WI38 (cell line): ENCODE results near the gene MCOLN1.

Source experiments
- H3K4me3 ChIP-seq: 2 replicates; pipeline ENCODE4 v1.5.1; 2011; ENCODE audit warnings: low read depth, mild to moderate bottlenecking, control low read depth, low read length
- CTCF ChIP-seq: IDR thresholded peaks from 2 replicates; pipeline ENCODE4 v1.5.1; 2012; ENCODE audit warnings: low read depth, mild to moderate bottlenecking, control low read depth, low read length

MCOLN1 gene

GRCh38 chr19:7520131-7521051, 2.0 kb upstream of the MCOLN1 start:
- H3K4me3 ChIP-seq: no peak overlapping the region
- no peak for TF ChIP-seq CTCF

GRCh38 chr19:7521551-7522071, 813 bp upstream of the MCOLN1 start:
- H3K4me3 ChIP-seq: peak overlapping the region; percentile 81

GRCh38 chr19:7522923-7523667, 671 bp downstream of the MCOLN1 start:
- peak overlapping the region; percentile 81 for H3K4me3 ChIP-seq
- TF ChIP-seq CTCF: no peak

More at GRCh38 chr19:7521551-7522071, 813 bp upstream of the MCOLN1 start:
- no peak for TF ChIP-seq CTCF

- no peak overlapping the region for H3K4me3 ChIP-seq
- no peak for TF ChIP-seq CTCF
Observed at GRCh38 chr19:7524523-7524922, 2.1 kb downstream of the MCOLN1 start.

GRCh38 chr19:7524992-7525739, 2.7 kb downstream of the MCOLN1 start:
- no peak overlapping the region for H3K4me3 ChIP-seq
- TF ChIP-seq CTCF: no peak

GRCh38 chr19:7526059-7526929, 3.9 kb downstream of the MCOLN1 start:
- TF ChIP-seq CTCF: no peak
- H3K4me3 ChIP-seq: no peak overlapping the region
